ENCODE data around the gene PIK3CD. TPM values are rescaled to one million over a fixed set of nuclear protein-coding genes. Genes with fewer than 3 reads are reported as not detected.

PIK3CD gene
- total and polyA plus RNA-seq, 2 donors (not counting 3 experiments of a cell fraction or from before 2014, with no cell fraction given) = 3.5 to 5.2 TPM

DNA sequence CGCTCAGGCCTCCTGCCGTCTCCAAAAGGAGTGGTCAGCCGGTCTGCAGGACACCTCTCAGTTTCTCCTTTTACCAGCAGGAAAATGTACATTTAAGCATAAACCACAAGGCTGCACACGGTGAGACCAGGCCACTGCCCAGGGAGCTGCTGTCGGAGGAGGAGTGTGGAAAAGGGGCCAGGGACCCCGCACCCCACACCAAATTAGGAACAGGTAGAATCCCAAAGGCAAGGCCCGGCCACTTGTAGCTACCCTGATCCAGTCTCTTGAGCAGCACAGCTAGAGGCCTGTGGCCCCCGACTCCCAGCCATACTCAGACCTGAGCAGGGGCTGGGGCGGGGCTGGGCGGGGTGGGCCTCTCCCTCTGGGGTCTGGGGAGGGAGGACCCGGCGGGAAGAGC, 78.0 kb downstream of the PIK3CD start:
- dilution Hi-C loops (cut with MboI; ENCODE audit: extremely low pct_ligation_motif_present, low sequenced_read_pairs) (no loop called here), intact Hi-C loops (cut with micrococcal nuclease) (no loop called here)
- no peak overlapping the region for H3K27ac ChIP-seq (ENCODE audit: insufficient read depth, low read depth, low read length)
- no peak for FAIRE-seq
- POLR2A ChIA-PET = no interaction called here
- no peak for DNase-seq (ENCODE audit: low read depth, low spot score)
- H2AFZ ChIP-seq (ENCODE audit: low read depth, low read length) = no peak overlapping the region
- BruUV-seq (replicated peaks) = no TSS peak
- no peaks in the 10 kb centered on the region for H4K20me1 ChIP-seq (replicated peaks; ENCODE audit: control insufficient read depth, extremely low read depth, insufficient read depth, low read length)
- no peaks in the 10 kb centered on the region for H3K27me3 ChIP-seq (ENCODE audit: control insufficient read depth in 2 of 2, insufficient read depth in 2 of 2, low read length in 2 of 2)
- no peak overlapping the region for H3K9ac ChIP-seq (replicated peaks; ENCODE audit: extremely low read depth, insufficient read depth, low read length)
- H3K79me2 ChIP-seq (ENCODE audit: control insufficient read depth, insufficient read depth, low read length) = no peaks in the 10 kb centered on the region
- CTCF ChIA-PET = interaction anchor here (1.2 kb wide), 1 partner anchor 8 kb away, joined by 5 read pairs; no protein-coding TSS in a partner anchor
- peaks cover 9 to 37% of the 10 kb centered on the region in 2 experiments for H3K36me3 ChIP-seq (ENCODE audit: control insufficient read depth in 2 of 2, extremely low read depth in 1 of 2, insufficient read depth in 2 of 2, low read length in 2 of 2)
- H3K9me3 ChIP-seq (replicated peaks; ENCODE audit: control insufficient read depth, insufficient read depth, low read length) = no peaks in the 10 kb centered on the region
- TF ChIP-seq, protein P1, sequence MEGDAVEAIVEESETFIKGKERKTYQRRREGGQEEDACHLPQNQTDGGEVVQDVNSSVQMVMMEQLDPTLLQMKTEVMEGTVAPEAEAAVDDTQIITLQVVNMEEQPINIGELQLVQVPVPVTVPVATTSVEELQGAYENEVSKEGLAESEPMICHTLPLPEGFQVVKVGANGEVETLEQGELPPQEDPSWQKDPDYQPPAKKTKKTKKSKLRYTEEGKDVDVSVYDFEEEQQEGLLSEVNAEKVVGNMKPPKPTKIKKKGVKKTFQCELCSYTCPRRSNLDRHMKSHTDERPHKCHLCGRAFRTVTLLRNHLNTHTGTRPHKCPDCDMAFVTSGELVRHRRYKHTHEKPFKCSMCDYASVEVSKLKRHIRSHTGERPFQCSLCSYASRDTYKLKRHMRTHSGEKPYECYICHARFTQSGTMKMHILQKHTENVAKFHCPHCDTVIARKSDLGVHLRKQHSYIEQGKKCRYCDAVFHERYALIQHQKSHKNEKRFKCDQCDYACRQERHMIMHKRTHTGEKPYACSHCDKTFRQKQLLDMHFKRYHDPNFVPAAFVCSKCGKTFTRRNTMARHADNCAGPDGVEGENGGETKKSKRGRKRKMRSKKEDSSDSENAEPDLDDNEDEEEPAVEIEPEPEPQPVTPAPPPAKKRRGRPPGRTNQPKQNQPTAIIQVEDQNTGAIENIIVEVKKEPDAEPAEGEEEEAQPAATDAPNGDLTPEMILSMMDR (IDR thresholded peaks at IDR 0.05; ENCODE audit: extremely low read depth in 1 of 2, insufficient read depth in 1 of 2, low read depth in 1 of 2, low read length in 2 of 2) = no peak
- TF ChIP-seq MYC (IDR thresholded peaks at IDR 0.05; ENCODE audit: low read depth, low read length) = no peak
- TF ChIP-seq EZH2 (IDR thresholded peaks at IDR 0.05; ENCODE audit: borderline replicate concordance, low read depth, low read length, severe bottlenecking) = no peak
- no peak for TF ChIP-seq JUN (IDR thresholded peaks at IDR 0.05; ENCODE audit: borderline replicate concordance, insufficient read depth, insufficient read length, low read depth)
- TF ChIP-seq, protein P2, sequence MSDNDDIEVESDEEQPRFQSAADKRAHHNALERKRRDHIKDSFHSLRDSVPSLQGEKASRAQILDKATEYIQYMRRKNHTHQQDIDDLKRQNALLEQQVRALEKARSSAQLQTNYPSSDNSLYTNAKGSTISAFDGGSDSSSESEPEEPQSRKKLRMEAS (IDR thresholded peaks at IDR 0.05; ENCODE audit: insufficient read depth, insufficient read length) = no peak
- TF ChIP-seq POLR2A (IDR thresholded peaks at IDR 0.05; ENCODE audit: low read depth, low read length) = no peak
- TF ChIP-seq GATA2 (IDR thresholded peaks at IDR 0.05; ENCODE audit: insufficient read depth, insufficient read length, low read depth, low read length) = no peak
- TF ChIP-seq POLR2AphosphoS5 (IDR thresholded peaks at IDR 0.05; ENCODE audit: insufficient read depth, low read depth, low read length) = no peak
- no peak for TF ChIP-seq FOS (IDR thresholded peaks at IDR 0.05; ENCODE audit: borderline replicate concordance, insufficient read depth, low read length)
- no peaks in the 10 kb centered on the region for H3K9me1 ChIP-seq (replicated peaks; ENCODE audit: control insufficient read depth, extremely low read depth, insufficient read depth, low read length)
- no peaks in the 10 kb centered on the region for H3K4me1 ChIP-seq (ENCODE audit: control insufficient read depth, extremely low read depth, insufficient read depth, low read length)
- H3K4me2 ChIP-seq (ENCODE audit: insufficient read depth, low read length) = no peak overlapping the region
- no peak overlapping the region for H3K4me3 ChIP-seq (replicated peaks in 1 of 3; ENCODE audit: insufficient read depth in 1 of 3, low read depth in 1 of 3, low read length in 3 of 3)
